ENCODE data around the gene FAM216A.
A peak's percentile ranks its signal among the peaks of the same experiment; 100 is the strongest.
"Not testable (repeated sequence)": the region's sequence is repeated elsewhere in the genome, so short reads cannot be mapped to it uniquely, and the experiment has no call there.

Gene FAM216A

DNA sequence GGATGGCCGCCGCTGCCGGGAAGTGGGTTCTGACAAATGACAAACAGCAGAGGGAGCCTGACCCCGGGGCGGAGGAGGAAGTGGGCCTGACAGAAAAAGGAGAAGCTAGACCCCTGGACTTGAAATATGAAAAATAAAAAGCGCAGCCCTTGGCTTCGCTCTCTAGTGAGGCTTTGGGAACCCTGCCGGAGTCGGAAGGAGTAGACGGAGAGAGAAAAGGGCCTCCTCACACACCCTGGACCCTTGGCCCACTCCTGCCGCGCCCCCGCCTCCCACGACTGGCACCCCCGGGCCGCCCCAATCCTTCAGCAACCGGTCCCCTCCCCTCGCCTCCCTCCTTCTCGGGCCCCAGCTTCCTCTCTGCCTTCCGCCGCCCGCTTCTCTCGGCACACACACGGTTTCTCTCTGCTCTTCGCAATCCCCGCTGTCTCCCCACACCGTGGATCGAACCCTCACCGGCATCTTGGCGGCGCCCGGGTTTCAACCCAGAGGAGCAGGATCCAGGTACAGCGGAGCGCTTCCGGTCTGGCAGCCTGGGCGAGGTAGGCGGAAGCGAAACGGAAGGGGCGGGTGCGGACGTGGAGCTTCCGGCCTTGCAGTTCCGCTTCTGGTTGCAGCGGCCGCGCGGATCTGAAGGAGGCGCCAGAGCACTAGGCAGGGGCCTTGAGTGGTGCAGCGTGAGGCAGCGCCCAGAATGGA, 18.7 kb upstream of the FAM216A start, which contains the start of gene ARPC3:
Gene ARPC3 (minus strand): TSS at position 539 of the 699 bp plus-strand sequence. CDS start 77 bp downstream, at position 462.
- peak within 1 kb of the TSS; percentile 68 for H3K9ac ChIP-seq (ENCODE audit: low read depth, low read length)
- no peaks in the 10 kb centered on the region for H3K27me3 ChIP-seq (ENCODE audit: control insufficient read depth, insufficient read depth, low read length)
- H3K9me3 ChIP-seq (ENCODE audit: control insufficient read depth, insufficient read depth, low read length): no peaks in the 10 kb centered on the region
- no peaks in the 10 kb centered on the region for H3K4me1 ChIP-seq (ENCODE audit: control insufficient read depth, insufficient read depth, low read length)
- peaks cover 50% of the 10 kb centered on the region for H3K36me3 ChIP-seq (ENCODE audit: control insufficient read depth, insufficient read depth, low read length)
- peak within 1 kb of the TSS; percentile 83 for H3K27ac ChIP-seq (ENCODE audit: low read depth, low read length)
- H3K4me3 ChIP-seq (ENCODE audit: low read depth, low read length): peak within 1 kb of the TSS; percentile 92

- Histone ChIP-seq H3K9me3 (ENCODE audit: control insufficient read depth, insufficient read depth, low read length) (no peaks in the 10 kb centered on the region), H3K36me3 (ENCODE audit: control insufficient read depth, insufficient read depth, low read length) (peaks cover 54% of the 10 kb centered on the region), H3K4me1 (ENCODE audit: control insufficient read depth, insufficient read depth, low read length) (no peaks in the 10 kb centered on the region), H3K4me3 (ENCODE audit: low read depth, low read length) (no peak overlapping the region), H3K27me3 (ENCODE audit: control insufficient read depth, insufficient read depth, low read length) (no peaks in the 10 kb centered on the region), H3K9ac (ENCODE audit: low read depth, low read length) (no peak overlapping the region), H3K27ac (ENCODE audit: low read depth, low read length) (no peak overlapping the region)
These were observed 17.4 kb upstream of the FAM216A start for GRCh38 chr12:110451263-110451662.

- no peaks in the 10 kb centered on the region for H3K4me1 ChIP-seq (ENCODE audit: control insufficient read depth, insufficient read depth, low read length)
- H3K27me3 ChIP-seq (ENCODE audit: control insufficient read depth, insufficient read depth, low read length): no peaks in the 10 kb centered on the region
- H3K4me3 ChIP-seq (ENCODE audit: low read depth, low read length): no peak overlapping the region
- no peak overlapping the region for H3K9ac ChIP-seq (ENCODE audit: low read depth, low read length)
- no peaks in the 10 kb centered on the region for H3K9me3 ChIP-seq (ENCODE audit: control insufficient read depth, insufficient read depth, low read length)
- no peak overlapping the region for H3K27ac ChIP-seq (ENCODE audit: low read depth, low read length)
- H3K36me3 ChIP-seq (ENCODE audit: control insufficient read depth, insufficient read depth, low read length): peaks cover 70% of the 10 kb centered on the region
These were observed 14.9 kb upstream of the FAM216A start for GRCh38 chr12:110453569-110454296.

GRCh38 chr12:110458756-110459155, 9.9 kb upstream of the FAM216A start:
- Histone ChIP-seq H3K36me3 (ENCODE audit: control insufficient read depth, insufficient read depth, low read length) (peaks cover 87% of the 10 kb centered on the region), H3K4me1 (ENCODE audit: control insufficient read depth, insufficient read depth, low read length) (no peaks in the 10 kb centered on the region), H3K4me3 (ENCODE audit: low read depth, low read length) (no peak overlapping the region), H3K9ac (ENCODE audit: low read depth, low read length) (no peak overlapping the region), H3K9me3 (ENCODE audit: control insufficient read depth, insufficient read depth, low read length) (no peaks in the 10 kb centered on the region), H3K27ac (ENCODE audit: low read depth, low read length) (no peak overlapping the region), H3K27me3 (ENCODE audit: control insufficient read depth, insufficient read depth, low read length) (no peaks in the 10 kb centered on the region)

- not testable (repeated sequence) for H3K9ac ChIP-seq (ENCODE audit: low read depth, low read length); H3K9me3 ChIP-seq (ENCODE audit: control insufficient read depth, insufficient read depth, low read length); H3K27me3 ChIP-seq (ENCODE audit: control insufficient read depth, insufficient read depth, low read length); H3K4me3 ChIP-seq (ENCODE audit: low read depth, low read length); H3K4me1 ChIP-seq (ENCODE audit: control insufficient read depth, insufficient read depth, low read length); H3K27ac ChIP-seq (ENCODE audit: low read depth, low read length)
- H3K36me3 ChIP-seq (ENCODE audit: control insufficient read depth, insufficient read depth, low read length): peaks cover 80% of the 10 kb centered on the region
These were observed 7.5 kb upstream of the FAM216A start for GRCh38 chr12:110461189-110461588.

DNA sequence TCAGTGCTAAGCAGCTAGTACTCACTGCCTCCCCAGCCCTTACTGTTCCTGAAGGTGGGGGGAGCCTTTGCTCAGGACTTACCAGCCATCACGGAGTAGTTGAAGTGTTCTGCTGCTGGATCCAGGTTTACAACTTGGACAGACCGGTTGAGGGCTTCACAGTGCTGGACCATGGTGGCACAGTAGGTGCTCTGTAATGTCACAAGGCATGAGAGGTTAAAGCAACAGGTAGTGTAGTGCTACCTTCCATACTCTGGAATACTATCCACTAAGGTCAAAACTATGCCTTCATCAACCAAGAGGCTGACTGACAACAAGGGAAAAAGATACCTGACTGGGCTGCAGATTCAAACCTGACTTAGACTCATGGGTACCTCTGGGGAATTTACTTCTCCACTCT, 3.6 kb upstream of the FAM216A start:
- no peaks in the 10 kb centered on the region for H3K27me3 ChIP-seq (ENCODE audit: control insufficient read depth, insufficient read depth, low read length)
- 0 out of 2 replicates have a peak, but pooled peaks cover 5% of the 10 kb centered on the region for H3K4me1 ChIP-seq (ENCODE audit: control insufficient read depth, insufficient read depth, low read length)
- no peak overlapping the region for H3K4me3 ChIP-seq (ENCODE audit: low read depth, low read length)
- no peaks in the 10 kb centered on the region for H3K9me3 ChIP-seq (ENCODE audit: control insufficient read depth, insufficient read depth, low read length)
- no peak overlapping the region for H3K27ac ChIP-seq (ENCODE audit: low read depth, low read length)
- no peak overlapping the region for H3K9ac ChIP-seq (ENCODE audit: low read depth, low read length)
- peaks cover 46% of the 10 kb centered on the region for H3K36me3 ChIP-seq (ENCODE audit: control insufficient read depth, insufficient read depth, low read length)

- not testable (repeated sequence) for H3K9ac ChIP-seq (ENCODE audit: low read depth, low read length); H3K27me3 ChIP-seq (ENCODE audit: control insufficient read depth, insufficient read depth, low read length); H3K9me3 ChIP-seq (ENCODE audit: control insufficient read depth, insufficient read depth, low read length); H3K4me1 ChIP-seq (ENCODE audit: control insufficient read depth, insufficient read depth, low read length); H3K27ac ChIP-seq (ENCODE audit: low read depth, low read length); H3K4me3 ChIP-seq (ENCODE audit: low read depth, low read length)
- peaks cover 40% of the 10 kb centered on the region for H3K36me3 ChIP-seq (ENCODE audit: control insufficient read depth, insufficient read depth, low read length)
These were observed 2.9 kb upstream of the FAM216A start for GRCh38 chr12:110465765-110466164.

- Histone ChIP-seq H3K9ac (ENCODE audit: low read depth, low read length) (no peak overlapping the region; the same call in 1 of the 2 replicates), H3K4me3 (ENCODE audit: low read depth, low read length) (peak overlapping the region; percentile 90), H3K27ac (ENCODE audit: low read depth, low read length) (no peak overlapping the region)
These were observed 1.9 kb upstream of the FAM216A start for GRCh38 chr12:110466791-110467190.

DNA sequence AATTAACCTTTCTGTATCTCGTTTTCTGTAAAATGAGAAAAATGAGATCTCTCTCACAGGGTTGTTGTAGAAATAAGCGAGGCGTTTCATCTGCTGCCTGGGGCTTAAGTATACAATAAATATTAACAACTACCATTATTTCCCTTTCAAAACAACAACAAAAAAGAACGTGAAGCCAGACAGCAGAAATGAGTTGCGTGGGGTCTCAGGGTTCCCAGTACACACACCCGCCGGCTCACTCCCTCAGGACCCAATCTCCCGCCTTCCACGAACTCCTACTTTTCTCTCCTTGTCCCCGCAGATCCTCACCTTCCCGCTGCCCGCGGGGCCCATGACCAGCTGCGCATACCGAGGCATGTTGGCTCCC, 815 bp upstream of the FAM216A start:
- Histone ChIP-seq H3K36me3 (ENCODE audit: control insufficient read depth, insufficient read depth, low read length) (peaks cover 22% of the 10 kb centered on the region), H3K4me3 (ENCODE audit: low read depth, low read length) (peak overlapping the region; percentile 90), H3K27ac (ENCODE audit: low read depth, low read length) (peak overlapping the region; percentile 97), H3K9ac (ENCODE audit: low read depth, low read length) (peak overlapping the region; percentile 91), H3K27me3 (ENCODE audit: control insufficient read depth, insufficient read depth, low read length) (no peaks in the 10 kb centered on the region), H3K4me1 (ENCODE audit: control insufficient read depth, insufficient read depth, low read length) (0 out of 2 replicates have a peak, but pooled peaks cover 5% of the 10 kb centered on the region), H3K9me3 (ENCODE audit: control insufficient read depth, insufficient read depth, low read length) (no peaks in the 10 kb centered on the region)

More at GRCh38 chr12:110466791-110467190, 1.9 kb upstream of the FAM216A start:
- Histone ChIP-seq H3K4me1 (ENCODE audit: control insufficient read depth, insufficient read depth, low read length) (0 out of 2 replicates have a peak, but pooled peaks cover 5% of the 10 kb centered on the region), H3K9me3 (ENCODE audit: control insufficient read depth, insufficient read depth, low read length) (no peaks in the 10 kb centered on the region), H3K27me3 (ENCODE audit: control insufficient read depth, insufficient read depth, low read length) (no peaks in the 10 kb centered on the region), H3K36me3 (ENCODE audit: control insufficient read depth, insufficient read depth, low read length) (peaks cover 29% of the 10 kb centered on the region)

GRCh38 chr12:110475426-110475825, 6.8 kb downstream of the FAM216A start:
- no peak overlapping the region for H3K4me3 ChIP-seq (ENCODE audit: low read depth, low read length)
- peaks cover 11% of the 10 kb centered on the region for H3K36me3 ChIP-seq (ENCODE audit: control insufficient read depth, insufficient read depth, low read length)
- no peaks in the 10 kb centered on the region for H3K27me3 ChIP-seq (ENCODE audit: control insufficient read depth, insufficient read depth, low read length)
- H3K4me1 ChIP-seq (ENCODE audit: control insufficient read depth, insufficient read depth, low read length): no peaks in the 10 kb centered on the region
- no peak overlapping the region for H3K27ac ChIP-seq (ENCODE audit: low read depth, low read length)
- H3K9me3 ChIP-seq (ENCODE audit: control insufficient read depth, insufficient read depth, low read length): no peaks in the 10 kb centered on the region
- no peak overlapping the region for H3K9ac ChIP-seq (ENCODE audit: low read depth, low read length)

Data from HUES48 (cell line).